PFSK-1 (cell line): ENCODE results near the gene PNKD.

ENCODE experiments used
- FOXP2 ChIP-seq: optimal IDR thresholded peaks from 2 replicates; pipeline ENCODE3; 2011; ENCODE audit warnings: borderline replicate concordance, control low read depth, inconsistent platforms; ENCODE audit not compliant: insufficient read depth; ENCODE audit errors: extremely low read length, extremely low read depth
- POLR2AphosphoS5 ChIP-seq: IDR thresholded peaks from 2 replicates; pipeline ENCODE4 v1.6.1; 2012; ENCODE audit warnings: low read depth, mild to moderate bottlenecking, control low read depth, low read length, moderate library complexity
- REST ChIP-seq, 2 experiments: IDR thresholded peaks; 2 replicates each; pipeline versions ENCODE4 v1.6.1 to v1.8.0; 2011 to 2012; ENCODE audit warnings: low read depth in 2 of 2, low read length in 2 of 2, control low read depth in 1 of 2, inconsistent platforms in 1 of 2, mild to moderate bottlenecking in 1 of 2, moderate library complexity in 1 of 2; ENCODE audit not compliant: insufficient read depth in 1 of 2

DNA sequence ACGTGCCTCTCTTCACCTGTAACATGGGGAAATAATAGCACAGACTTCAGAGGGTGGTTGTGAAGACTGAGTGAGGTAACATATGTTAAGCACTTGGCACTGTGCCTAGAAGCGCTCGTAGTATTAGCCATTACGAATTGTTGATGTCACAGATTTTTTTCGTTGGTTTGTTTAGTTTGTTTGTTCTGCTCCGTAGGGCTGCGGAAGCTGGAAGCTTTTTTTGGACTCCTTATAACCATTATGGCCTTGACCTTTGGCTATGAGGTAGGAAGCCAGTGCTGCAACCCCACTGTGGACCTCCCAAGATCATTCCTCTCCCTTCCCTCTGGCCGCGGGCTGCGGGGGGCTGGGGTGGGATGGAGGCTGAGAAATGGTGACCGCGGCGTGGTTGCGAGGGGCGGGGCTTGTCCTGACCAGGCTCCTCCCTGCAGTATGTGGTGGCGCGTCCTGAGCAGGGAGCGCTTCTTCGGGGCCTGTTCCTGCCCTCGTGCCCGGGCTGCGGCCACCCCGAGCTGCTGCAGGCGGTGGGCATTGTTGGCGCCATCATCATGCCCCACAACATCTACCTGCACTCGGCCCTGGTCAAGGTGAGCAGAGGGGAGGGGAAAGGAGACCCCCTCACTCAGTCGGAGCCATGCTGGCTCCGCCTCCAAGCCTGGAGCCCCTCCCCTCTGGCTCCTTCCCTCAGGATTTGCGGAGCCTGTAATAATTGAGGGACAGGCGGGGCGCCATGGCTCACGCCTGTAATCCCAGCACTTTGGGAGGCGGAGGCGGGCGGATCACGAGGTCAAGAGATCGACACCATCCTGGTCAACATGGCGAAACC, 117.3 kb downstream of the PNKD start:
- TF ChIP-seq POLR2AphosphoS5 (no peak), REST (IDR thresholded peaks at IDR 0.05; ENCODE audit: insufficient read depth in 1 of 2, low read depth in 2 of 2, low read length in 2 of 2) (no peak), FOXP2 (no peak)
